GM13976 (cell line): ENCODE results near the gene TTC39B.

Source experiments
- DNase-seq: peaks from one replicate; pipeline ENCODE4 v3.0.0; 2012; ENCODE audit warnings: low spot score
- CTCF ChIP-seq: IDR thresholded peaks from 2 replicates; pipeline ENCODE4 v1.5.1; 2012; ENCODE audit warnings: borderline replicate concordance, mild to moderate bottlenecking; ENCODE audit not compliant: insufficient read depth; ENCODE audit errors: extremely low read depth, missing control alignments, control extremely low read depth
- in situ Hi-C: fragments of 300-500 bp; cut with MboI; formaldehyde crosslinking; loops from one replicate; pipeline ENCODE4 v1.12.0; 2022; ENCODE audit warnings: low sequenced_read_pairs, mixed read lengths, inconsistent platforms; ENCODE audit not compliant: unreplicated experiment

TTC39B gene

GRCh38 chr9:15262581-15262980, 44.4 kb downstream of the TTC39B start:
- in situ Hi-C loops = no loop called here
- DNase-seq = no peak
- no peak for TF ChIP-seq CTCF

- TF ChIP-seq CTCF = no peak
- no peak for DNase-seq
- in situ Hi-C loops = no loop called here
These were observed 50.6 kb downstream of the TTC39B start for GRCh38 chr9:15256426-15256825.

GRCh38 chr9:15253786-15254185, 53.2 kb downstream of the TTC39B start:
- TF ChIP-seq CTCF = no peak
- in situ Hi-C loops = no loop called here
- no peak for DNase-seq

- DNase-seq = no peak
- in situ Hi-C loops = no loop called here
- TF ChIP-seq CTCF = no peak
These were observed 53.8 kb downstream of the TTC39B start for GRCh38 chr9:15253197-15253596.

GRCh38 chr9:15249981-15250380, 57.0 kb downstream of the TTC39B start:
- DNase-seq = no peak
- TF ChIP-seq CTCF = no peak
- in situ Hi-C loops = no loop called here

- in situ Hi-C loops = no loop called here
- no peak for TF ChIP-seq CTCF
- DNase-seq = no peak
These were observed 57.8 kb downstream of the TTC39B start for GRCh38 chr9:15249042-15249818.
